Measurements from ENCODE around the gene SMYD4. TPM values are rescaled to one million over a fixed set of nuclear protein-coding genes. Genes with fewer than 3 reads are reported as not detected.

Gene SMYD4
- total RNA-seq: 7.0 and 9.4 TPM in 2 replicates

DNA sequence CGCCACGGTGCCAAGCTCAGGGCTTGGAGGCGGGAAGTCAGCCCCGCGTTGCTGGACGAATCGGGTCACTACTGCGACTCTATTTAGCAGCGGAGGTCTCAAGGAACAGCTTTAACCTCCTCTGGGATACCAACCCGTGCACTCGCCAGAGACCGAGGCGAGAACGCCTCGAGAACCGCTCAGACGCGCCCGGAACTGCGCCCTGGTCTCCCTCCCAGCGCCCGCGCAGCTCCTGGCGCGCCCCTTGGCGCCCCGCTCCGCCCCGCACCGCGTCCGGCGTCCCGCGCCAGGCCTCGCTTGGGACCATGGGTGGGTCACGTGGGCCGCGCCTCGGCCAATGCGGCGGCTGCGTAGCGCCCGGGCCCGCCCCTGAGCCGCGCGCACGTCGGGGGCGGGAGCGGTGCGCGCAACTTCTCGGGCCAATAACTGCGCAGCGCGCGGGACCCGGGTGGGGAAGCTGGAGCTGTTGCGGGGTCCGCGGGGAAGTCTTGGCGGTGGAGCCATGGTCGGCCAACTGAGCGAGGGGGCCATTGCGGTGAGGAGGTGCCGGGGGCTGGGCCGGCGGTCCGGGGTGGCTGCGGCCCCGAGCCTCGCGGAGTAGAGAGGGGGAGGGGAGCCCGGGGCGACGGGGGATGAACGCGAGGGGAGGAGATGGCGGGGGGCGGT lies at the start of gene SMYD4, which contains the start of gene RPA1:
Gene SMYD4 (minus strand): TSS at position 311 of the 666 bp plus-strand sequence. CDS start 1,908 bp downstream, outside the sequence.
Gene RPA1 (plus strand): TSS at position 414 of the 666 bp plus-strand sequence. CDS start 89 bp downstream, at position 503.

DNA sequence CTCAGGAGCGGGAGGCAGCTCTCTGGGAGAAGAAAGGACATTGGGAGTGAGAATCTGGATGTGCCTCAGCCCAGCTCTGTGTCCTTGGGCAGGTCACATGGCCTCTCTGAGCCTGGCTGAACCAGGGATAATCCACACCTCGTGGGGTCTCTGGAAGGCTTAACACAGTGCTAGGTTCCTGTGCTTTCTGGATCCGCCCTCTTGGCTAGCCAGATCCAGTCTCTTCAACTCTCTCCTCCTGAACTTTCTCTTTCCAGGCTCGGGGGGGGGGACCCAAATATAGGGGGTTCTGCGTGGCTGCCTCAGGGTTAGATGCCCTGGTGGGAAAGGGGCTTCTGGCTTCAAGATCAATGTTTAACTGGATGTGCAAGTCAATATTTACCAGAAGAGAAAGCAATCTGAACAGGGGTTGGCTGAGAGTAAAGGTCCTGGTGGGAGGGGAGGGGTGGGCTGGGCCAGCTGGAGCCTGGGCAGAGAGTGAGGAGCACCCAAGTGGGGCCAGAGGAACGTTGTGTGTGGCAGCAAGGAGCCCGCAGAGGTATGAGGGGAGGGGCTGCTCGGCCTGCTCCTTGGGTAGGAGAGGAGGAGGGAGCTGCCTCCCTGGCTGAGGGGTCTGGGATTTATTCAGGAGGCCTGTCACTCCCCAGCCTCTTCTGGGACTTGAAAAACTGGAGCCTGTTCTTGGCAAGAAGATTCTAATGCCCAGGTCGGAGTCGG lies 87.2 kb downstream of the SMYD4 start, which contains the start of gene SERPINF2:
Gene SERPINF2 (plus strand): TSS at position 501 of the 717 bp plus-strand sequence. CDS start 2,125 bp downstream, outside the sequence.

Other genes starting within 250 kb of the SMYD4 start
- 1.3 and 2.7 TPM in 2 replicates for gene SLC43A2, start 201.1 kb downstream of the SMYD4 start, total RNA-seq
- gene SCARF1, start 184.2 kb downstream of the SMYD4 start, total RNA-seq: 0.21 and 0.48 TPM in 2 replicates
- 6.7 and 9.8 TPM in 2 replicates for gene RILP, start 180.0 kb downstream of the SMYD4 start, total RNA-seq
- 63.6 and 82.3 TPM in 2 replicates for gene PRPF8, start 145.0 kb downstream of the SMYD4 start, total RNA-seq
- gene TLCD2, start 119.5 kb downstream of the SMYD4 start, total RNA-seq: 4.7 and 6.0 TPM in 2 replicates
- 22.0 and 24.6 TPM in 2 replicates for gene WDR81, start 105.2 kb downstream of the SMYD4 start, total RNA-seq
- 2.2 and 4.0 TPM in 2 replicates for gene SERPINF2, start 87.0 kb downstream of the SMYD4 start, total RNA-seq
- gene SERPINF1, start 67.8 kb downstream of the SMYD4 start, total RNA-seq: 106 and 135 TPM in 2 replicates
- 11.3 and 17.1 TPM in 2 replicates for gene RPA1, start 103 bp upstream of the SMYD4 start, total RNA-seq
- gene RTN4RL1, start 195.4 kb upstream of the SMYD4 start, total RNA-seq: 0.43 and 0.48 TPM in 2 replicates
- gene DPH1, start 200.3 kb upstream of the SMYD4 start, total RNA-seq: 20.5 and 30.7 TPM in 2 replicates
- gene OVCA2, start 212.1 kb upstream of the SMYD4 start, total RNA-seq: 78.6 and 86.5 TPM in 2 replicates
- 3.0 and 3.6 TPM in 2 replicates for gene HIC1, start 225.2 kb upstream of the SMYD4 start, total RNA-seq

Data from tracheal epithelial cell (primary cell).